MM.1S (cell line): Measurements from ENCODE around the gene HTRA3.

Source experiments
- DNase-seq: peaks from one replicate; pipeline ENCODE4 v3.0.0-alpha.2; 2015
- H2AFZ ChIP-seq: fragments of 300-600 bp; sonication (generic); 2 replicates; pipeline ENCODE4 v1.6.0; 2016; ENCODE audit warnings: antibody characterized with exemption, low read length
- H3F3A ChIP-seq: fragments of 300-600 bp; sonication (generic); 2 replicates; pipeline ENCODE4 v1.6.1; 2016; ENCODE audit warnings: mild to moderate bottlenecking, antibody characterized with exemption, low read length, moderate library complexity, mixed read lengths; ENCODE audit not compliant: insufficient read depth
- H3K27ac ChIP-seq: fragments of 300-600 bp; sonication (generic); 2 replicates; pipeline ENCODE4 v1.5.1; 2016; ENCODE audit warnings: mild to moderate bottlenecking, low read length
- H3K27me3 ChIP-seq: fragments of 300-600 bp; sonication (generic); replicated peaks from 2 replicates; pipeline ENCODE4 v1.6.0; 2016; ENCODE audit warnings: low read length; ENCODE audit not compliant: insufficient read depth
- H3K36me3 ChIP-seq: fragments of 300-600 bp; sonication (generic); replicated peaks from 2 replicates; pipeline ENCODE4 v1.6.1; 2016; ENCODE audit warnings: mild to moderate bottlenecking, low read length, mixed read lengths; ENCODE audit not compliant: insufficient read depth
- H3K4me1 ChIP-seq: fragments of 300-600 bp; sonication (generic); 2 replicates; pipeline ENCODE4 v1.6.1; 2016; ENCODE audit warnings: low read length, mixed read lengths
- H3K4me2 ChIP-seq: fragments of 300-600 bp; sonication (generic); 2 replicates; pipeline ENCODE4 v1.6.0; 2016; ENCODE audit warnings: low read depth, low read length
- H3K4me3 ChIP-seq: fragments of 300-600 bp; sonication (generic); 2 replicates; pipeline ENCODE4 v1.5.1; 2016; ENCODE audit warnings: low read length, mixed read lengths
- H3K79me2 ChIP-seq: fragments of 300-600 bp; sonication (generic); 2 replicates; pipeline ENCODE4 v1.6.1; 2016; ENCODE audit warnings: mixed run types, low read length, mixed read lengths
- H3K9ac ChIP-seq: fragments of 300-600 bp; sonication (generic); 2 replicates; pipeline ENCODE4 v1.6.1; 2016; ENCODE audit warnings: low read length, mixed read lengths
- H3K9me2 ChIP-seq: fragments of 300-600 bp; sonication (generic); replicated peaks from 2 replicates; pipeline ENCODE4 v1.6.1; 2016; ENCODE audit warnings: mild to moderate bottlenecking, low read length, mixed read lengths; ENCODE audit not compliant: insufficient read depth
- H3K9me3 ChIP-seq: fragments of 300-600 bp; sonication (generic); replicated peaks from 2 replicates; pipeline ENCODE4 v1.6.1; 2016; ENCODE audit warnings: mild to moderate bottlenecking, low read length, mixed read lengths; ENCODE audit not compliant: insufficient read depth
- H4K20me1 ChIP-seq: fragments of 300-600 bp; sonication (generic); 2 replicates; pipeline ENCODE4 v1.6.1; 2016; ENCODE audit warnings: mild to moderate bottlenecking, low read length, moderate library complexity, mixed read lengths; ENCODE audit not compliant: insufficient read depth
- CTCF ChIP-seq: fragments of 300-600 bp; sonication (generic); IDR thresholded peaks from 2 replicates; pipeline ENCODE4 v1.5.1; 2016; ENCODE audit warnings: antibody characterized with exemption, low read length, mixed read lengths
- EZH2 ChIP-seq: fragments of 300-600 bp; sonication (generic); optimal IDR thresholded peaks from 2 replicates; pipeline ENCODE3; 2017; ENCODE audit warnings: low read depth, mild to moderate bottlenecking, antibody characterized with exemption, low read length, mixed read lengths
- EZH2phosphoT487 ChIP-seq: fragments of 300-600 bp; sonication (generic); IDR thresholded peaks from 2 replicates; pipeline ENCODE4 v1.6.1; 2018; ENCODE audit warnings: antibody characterized with exemption, low read length

The HTRA3 gene

GRCh38 chr4:8221985-8222384 is 47.6 kb upstream of the HTRA3 start:
- no peak overlapping the region for H3K4me2 ChIP-seq
- H3K9me3 ChIP-seq: no peaks in the 10 kb centered on the region
- H3K79me2 ChIP-seq: no peaks in the 10 kb centered on the region
- TF ChIP-seq EZH2 (no peak), EZH2phosphoT487 (no peak), CTCF (no peak)
- no peaks in the 10 kb centered on the region for H3F3A ChIP-seq
- H2AFZ ChIP-seq: no peak overlapping the region
- H3K27ac ChIP-seq: no peak overlapping the region
- no peaks in the 10 kb centered on the region for H3K9me2 ChIP-seq
- no peak overlapping the region for H3K9ac ChIP-seq
- H3K4me3 ChIP-seq: no peak overlapping the region
- no peaks in the 10 kb centered on the region for H3K36me3 ChIP-seq
- H4K20me1 ChIP-seq: no peaks in the 10 kb centered on the region
- no peak for DNase-seq
- peaks cover 5% of the 10 kb centered on the region; the same call in 1 of the 2 replicates for H3K27me3 ChIP-seq
- 0 out of 2 replicates have a peak, but pooled peaks cover 6% of the 10 kb centered on the region for H3K4me1 ChIP-seq

- H3K27ac ChIP-seq: no peak overlapping the region
- H3F3A ChIP-seq: no peaks in the 10 kb centered on the region
- H3K9me2 ChIP-seq: no peaks in the 10 kb centered on the region
- H3K4me1 ChIP-seq: peaks cover 7% of the 10 kb centered on the region; the same call in 1 of the 2 replicates
- no peak overlapping the region for H2AFZ ChIP-seq
- H3K79me2 ChIP-seq: no peaks in the 10 kb centered on the region
- no peak for TF ChIP-seq EZH2phosphoT487
- TF ChIP-seq EZH2: no peak
- no peak for TF ChIP-seq CTCF
- no peaks in the 10 kb centered on the region for H3K36me3 ChIP-seq
- no peak overlapping the region for H3K4me3 ChIP-seq
- no peaks in the 10 kb centered on the region for H3K9me3 ChIP-seq
- no peak for DNase-seq
- no peaks in the 10 kb centered on the region for H4K20me1 ChIP-seq
- no peak overlapping the region for H3K9ac ChIP-seq
- no peaks in the 10 kb centered on the region for H3K27me3 ChIP-seq
- H3K4me2 ChIP-seq: no peak overlapping the region
Measured at GRCh38 chr4:8222609-8223388, 46.8 kb upstream of the HTRA3 start.

GRCh38 chr4:8224267-8224974 is 45.1 kb upstream of the HTRA3 start:
- no peak overlapping the region for H3K4me3 ChIP-seq
- H3K27me3 ChIP-seq: no peaks in the 10 kb centered on the region
- H3K4me1 ChIP-seq: peaks cover 21% of the 10 kb centered on the region
- no peak overlapping the region for H3K27ac ChIP-seq
- no peaks in the 10 kb centered on the region for H3F3A ChIP-seq
- H3K9ac ChIP-seq: no peak overlapping the region
- H3K36me3 ChIP-seq: no peaks in the 10 kb centered on the region
- TF ChIP-seq CTCF (no peak), EZH2 (no peak), EZH2phosphoT487 (no peak)
- no peak for DNase-seq
- H3K9me2 ChIP-seq: no peaks in the 10 kb centered on the region
- no peaks in the 10 kb centered on the region for H3K9me3 ChIP-seq
- no peak overlapping the region for H3K4me2 ChIP-seq
- H4K20me1 ChIP-seq: no peaks in the 10 kb centered on the region
- H2AFZ ChIP-seq: no peak overlapping the region
- H3K79me2 ChIP-seq: no peaks in the 10 kb centered on the region
